ENCODE measurements around the gene TESPA1. TPM values are rescaled to one million over a fixed set of nuclear protein-coding genes. Genes with fewer than 3 reads are reported as not detected.

Gene TESPA1
- total and polyA plus RNA-seq, 2 of the 4 experiments (the other 2 are of a cell fraction): not detected

DNA sequence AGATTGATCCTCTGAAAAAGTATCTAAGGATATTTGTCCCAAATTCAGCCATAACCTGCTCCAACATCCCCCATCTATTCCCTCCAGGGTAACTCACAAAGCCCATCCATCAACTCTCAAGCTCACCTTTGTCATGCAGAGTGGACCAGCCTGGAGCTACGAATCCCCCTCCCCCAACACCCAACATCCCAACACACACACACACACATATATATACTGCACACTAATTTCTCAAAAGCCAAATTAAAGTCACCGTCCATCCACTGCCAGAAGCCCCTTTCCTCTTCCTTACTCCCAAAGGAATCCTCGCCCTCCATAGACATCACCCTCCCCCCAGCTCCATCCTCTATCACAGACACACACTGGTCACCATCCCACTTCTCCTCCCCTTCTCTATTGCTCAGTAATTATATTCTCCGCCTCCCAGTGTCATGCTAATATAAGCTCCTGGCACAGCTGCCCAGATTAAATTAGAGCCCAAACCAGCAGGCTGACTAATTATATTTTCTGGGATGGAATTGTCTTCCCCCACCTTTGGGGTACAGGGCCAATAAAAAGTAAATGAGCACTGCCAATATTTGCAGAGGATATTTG, 13.5 kb upstream of the TESPA1 start:
- no peak for DNase-seq
- Histone ChIP-seq H2BK20ac (ENCODE audit: low read depth, low read length) (no peak overlapping the region), H3K4ac (ENCODE audit: low read depth, low read length) (no peak overlapping the region), H3K4me2 (ENCODE audit: low read depth, low read length) (no peak overlapping the region), H2BK15ac (ENCODE audit: low read depth, low read length) (no peak overlapping the region), H3K79me1 (ENCODE audit: low read depth in 1 of 2, low read length in 2 of 2) (no peaks in the 10 kb centered on the region), H4K8ac (ENCODE audit: low read depth in 2 of 2, low read length in 2 of 2) (no peak overlapping the region), H3K27me3 (ENCODE audit: control insufficient read depth, insufficient read depth, low read length) (no peaks in the 10 kb centered on the region; the same call in 1 of the 2 replicates), H2BK120ac (ENCODE audit: low read depth, low read length) (no peak overlapping the region), H3K9ac (ENCODE audit: low read depth, low read length) (no peak overlapping the region), H3K56ac (ENCODE audit: extremely low read depth, insufficient read depth, low read length) (no peak overlapping the region), H3K9me1 (ENCODE audit: insufficient read depth, low read length) (no peaks in the 10 kb centered on the region), H2AK5ac (ENCODE audit: low read depth, low read length) (no peak overlapping the region), H4K91ac (ENCODE audit: insufficient read depth, low read depth, low read length) (no peak overlapping the region), H3K4me3 (ENCODE audit: insufficient read depth, low read depth, low read length) (no peak overlapping the region), H3K36me3 (ENCODE audit: control insufficient read depth, insufficient read depth, low read length) (no peaks in the 10 kb centered on the region), H3K9me3 (ENCODE audit: control insufficient read depth, insufficient read depth, low read length) (no peaks in the 10 kb centered on the region), H2BK5ac (ENCODE audit: low read depth, low read length, poor library complexity, severe bottlenecking) (no peak overlapping the region), H4K5ac (ENCODE audit: low read depth, low read length) (no peak overlapping the region), H2AK9ac (replicated peaks; ENCODE audit: low read depth, low read length, poor library complexity) (no peak overlapping the region), H3K18ac (ENCODE audit: low read depth, low read length) (no peak overlapping the region), H3K14ac (replicated peaks; ENCODE audit: low read depth, low read length) (no peak overlapping the region), H3K23ac (ENCODE audit: low read depth, low read length) (no peak overlapping the region), H4K20me1 (ENCODE audit: insufficient read depth, low read length) (no peaks in the 10 kb centered on the region), H3K27ac (ENCODE audit: insufficient read depth, low read length) (no peak overlapping the region), H3K4me1 (ENCODE audit: control insufficient read depth, insufficient read depth, low read length) (no peaks in the 10 kb centered on the region), H2AFZ (replicated peaks; ENCODE audit: low read length, poor library complexity) (no peak overlapping the region)
- ChIA-PET POLR2A (ENCODE audit: unreplicated experiment) (no interaction called here), CTCF (no interaction called here)
- intact Hi-C loops (cut with micrococcal nuclease): no loop called here
- no peak for ATAC-seq (ENCODE audit: low read depth)
- no TSS peak for BruUV-seq (replicated peaks)
- WGBS, 2 experiments (ENCODE audit: extremely low coverage in 2 of 2, insufficient read length in 1 of 2): 22% methylated on average over 3 of the region's 4 CpGs; no CpG with 5 or more reads in 1 of the 2 experiments
- in situ Hi-C loops (cut with MboI; ENCODE audit: low sequenced_read_pairs): no loop called here
- TF ChIP-seq BHLHE40 (IDR thresholded peaks at IDR 0.05; ENCODE audit: low read depth, low read length) (no peak), MAZ (IDR thresholded peaks at IDR 0.05; ENCODE audit: borderline replicate concordance, low read depth, low read length) (no peak), CEBPB (IDR thresholded peaks at IDR 0.05; ENCODE audit: low read depth, low read length) (no peak), NFE2L2 (IDR thresholded peaks at IDR 0.05; ENCODE audit: low read depth, low read length) (no peak), RAD21 (IDR thresholded peaks at IDR 0.05; ENCODE audit: low read length) (no peak), FOS (IDR thresholded peaks at IDR 0.05; ENCODE audit: low read depth, low read length) (no peak), MAFK (IDR thresholded peaks at IDR 0.05; ENCODE audit: low read depth, low read length) (no peak), MXI1 (IDR thresholded peaks at IDR 0.05; ENCODE audit: borderline replicate concordance, low read depth, low read length) (no peak), RCOR1 (IDR thresholded peaks at IDR 0.05; ENCODE audit: insufficient replicate concordance, low read length) (no peak), CHD1 (IDR thresholded peaks at IDR 0.05; ENCODE audit: low read depth, low read length) (no peak), SMC3 (IDR thresholded peaks at IDR 0.05; ENCODE audit: low read depth, low read length) (no peak)
- TF ChIP-seq, protein P1, sequence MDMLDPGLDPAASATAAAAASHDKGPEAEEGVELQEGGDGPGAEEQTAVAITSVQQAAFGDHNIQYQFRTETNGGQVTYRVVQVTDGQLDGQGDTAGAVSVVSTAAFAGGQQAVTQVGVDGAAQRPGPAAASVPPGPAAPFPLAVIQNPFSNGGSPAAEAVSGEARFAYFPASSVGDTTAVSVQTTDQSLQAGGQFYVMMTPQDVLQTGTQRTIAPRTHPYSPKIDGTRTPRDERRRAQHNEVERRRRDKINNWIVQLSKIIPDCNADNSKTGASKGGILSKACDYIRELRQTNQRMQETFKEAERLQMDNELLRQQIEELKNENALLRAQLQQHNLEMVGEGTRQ (IDR thresholded peaks at IDR 0.05; ENCODE audit: low read depth, low read length): no peak
- TF ChIP-seq, protein P2, sequence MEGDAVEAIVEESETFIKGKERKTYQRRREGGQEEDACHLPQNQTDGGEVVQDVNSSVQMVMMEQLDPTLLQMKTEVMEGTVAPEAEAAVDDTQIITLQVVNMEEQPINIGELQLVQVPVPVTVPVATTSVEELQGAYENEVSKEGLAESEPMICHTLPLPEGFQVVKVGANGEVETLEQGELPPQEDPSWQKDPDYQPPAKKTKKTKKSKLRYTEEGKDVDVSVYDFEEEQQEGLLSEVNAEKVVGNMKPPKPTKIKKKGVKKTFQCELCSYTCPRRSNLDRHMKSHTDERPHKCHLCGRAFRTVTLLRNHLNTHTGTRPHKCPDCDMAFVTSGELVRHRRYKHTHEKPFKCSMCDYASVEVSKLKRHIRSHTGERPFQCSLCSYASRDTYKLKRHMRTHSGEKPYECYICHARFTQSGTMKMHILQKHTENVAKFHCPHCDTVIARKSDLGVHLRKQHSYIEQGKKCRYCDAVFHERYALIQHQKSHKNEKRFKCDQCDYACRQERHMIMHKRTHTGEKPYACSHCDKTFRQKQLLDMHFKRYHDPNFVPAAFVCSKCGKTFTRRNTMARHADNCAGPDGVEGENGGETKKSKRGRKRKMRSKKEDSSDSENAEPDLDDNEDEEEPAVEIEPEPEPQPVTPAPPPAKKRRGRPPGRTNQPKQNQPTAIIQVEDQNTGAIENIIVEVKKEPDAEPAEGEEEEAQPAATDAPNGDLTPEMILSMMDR (conservative IDR thresholded peaks at IDR 0.05; ENCODE audit: low read depth, low read length): no peak
- TF ChIP-seq, protein P3, sequence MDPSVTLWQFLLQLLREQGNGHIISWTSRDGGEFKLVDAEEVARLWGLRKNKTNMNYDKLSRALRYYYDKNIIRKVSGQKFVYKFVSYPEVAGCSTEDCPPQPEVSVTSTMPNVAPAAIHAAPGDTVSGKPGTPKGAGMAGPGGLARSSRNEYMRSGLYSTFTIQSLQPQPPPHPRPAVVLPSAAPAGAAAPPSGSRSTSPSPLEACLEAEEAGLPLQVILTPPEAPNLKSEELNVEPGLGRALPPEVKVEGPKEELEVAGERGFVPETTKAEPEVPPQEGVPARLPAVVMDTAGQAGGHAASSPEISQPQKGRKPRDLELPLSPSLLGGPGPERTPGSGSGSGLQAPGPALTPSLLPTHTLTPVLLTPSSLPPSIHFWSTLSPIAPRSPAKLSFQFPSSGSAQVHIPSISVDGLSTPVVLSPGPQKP (IDR thresholded peaks at IDR 0.05; ENCODE audit: borderline replicate concordance, low read depth, low read length): no peak
- dilution Hi-C loops (cut with HindIII; ENCODE audit: low sequenced_read_pairs, unreplicated experiment): no loop called here

Data from IMR-90 (cell line).